ENCODE results near the gene ALLC.
"Not testable (repeated sequence)": the region's sequence is repeated elsewhere in the genome, so short reads cannot be mapped to it uniquely, and the experiment has no call there.

The ALLC gene

GRCh38 chr2:3626118-3626811, 31.7 kb upstream of the ALLC start:
- no peak for DNase-seq (ENCODE audit: low spot score)

- DNase-seq (ENCODE audit: low spot score) = no peak
Observed at GRCh38 chr2:3626812-3627499, 31.0 kb upstream of the ALLC start.

GRCh38 chr2:3627500-3628100, 30.4 kb upstream of the ALLC start:
- no peak for DNase-seq (ENCODE audit: low spot score)

GRCh38 chr2:3628241-3628679, 29.7 kb upstream of the ALLC start:
- DNase-seq (ENCODE audit: low spot score) = no peak

GRCh38 chr2:3628800-3629199, 29.2 kb upstream of the ALLC start:
- no peak for DNase-seq (ENCODE audit: low spot score)

GRCh38 chr2:3630631-3631030, 27.4 kb upstream of the ALLC start:
- no peak for DNase-seq (ENCODE audit: low spot score)

- no peak for DNase-seq (ENCODE audit: low spot score)
Observed at GRCh38 chr2:3631161-3631850, 26.7 kb upstream of the ALLC start.

GRCh38 chr2:3631851-3632659, 25.9 kb upstream of the ALLC start:
- DNase-seq (ENCODE audit: low spot score) = no peak

GRCh38 chr2:3633089-3633981, 24.7 kb upstream of the ALLC start:
- DNase-seq (ENCODE audit: low spot score) = no peak

- no peak for DNase-seq (ENCODE audit: low spot score)
Observed at GRCh38 chr2:3633982-3634595, 23.9 kb upstream of the ALLC start.

- DNase-seq (ENCODE audit: low spot score) = no peak
Observed at GRCh38 chr2:3634596-3635121, 23.3 kb upstream of the ALLC start.

- no peak for DNase-seq (ENCODE audit: low spot score)
Observed at GRCh38 chr2:3635171-3635974, 22.6 kb upstream of the ALLC start.

GRCh38 chr2:3635975-3636327, 22.0 kb upstream of the ALLC start:
- DNase-seq (ENCODE audit: low spot score) = not testable (repeated sequence)

GRCh38 chr2:3636586-3637310, 21.3 kb upstream of the ALLC start:
- no peak for DNase-seq (ENCODE audit: low spot score)

- DNase-seq (ENCODE audit: low spot score) = no peak
Observed at GRCh38 chr2:3637311-3637675, 20.7 kb upstream of the ALLC start.

GRCh38 chr2:3637692-3638455, 20.1 kb upstream of the ALLC start:
- no peak for DNase-seq (ENCODE audit: low spot score)

GRCh38 chr2:3638456-3638810, 19.6 kb upstream of the ALLC start:
- no peak for DNase-seq (ENCODE audit: low spot score)

GRCh38 chr2:3639015-3639630, 18.9 kb upstream of the ALLC start:
- DNase-seq (ENCODE audit: low spot score) = no peak
